Upper lobe of left lung (tissue), 6 donors: ENCODE measurements around the gene GIMAP6. TPM values are rescaled to one million over a fixed set of nuclear protein-coding genes. Genes with fewer than 3 reads are reported as not detected.
"Not testable (repeated sequence)": the region's sequence is repeated elsewhere in the genome, so short reads cannot be mapped to it uniquely, and the experiment has no call there.

Experiments
- ATAC-seq, 2 donors: fragments of 200-7000 bp; cut with Tn5 transposase; one replicate each; pipeline ENCODE4 v1.9.1; 2022; ENCODE audit warnings: mild to moderate bottlenecking in 2 of 2, moderate library complexity in 2 of 2; ENCODE audit not compliant: low FRiP score in 2 of 2
- DNase-seq, 2 donors: peaks; one replicate each; pipeline ENCODE4 v3.0.0-alpha.2; 2019 to 2020
- H3K27ac ChIP-seq, 4 donors: fragments of 200-600 bp; sonication (generic); one replicate each; pipeline ENCODE4 v1.5.1; 2016 to 2019
- H3K27me3 ChIP-seq, 4 donors: fragments of 200-600 bp; sonication (generic); one replicate each; pipeline ENCODE4 v1.5.1; 2017 to 2019
- H3K36me3 ChIP-seq, 4 donors: fragments of 200-600 bp; sonication (generic); one replicate each; pipeline ENCODE4 v1.5.1; 2016 to 2019
- H3K4me1 ChIP-seq, 4 donors: fragments of 200-600 bp; sonication (generic); one replicate each; pipeline ENCODE4 v1.5.1; 2018 to 2019
- H3K4me3 ChIP-seq, 4 donors: fragments of 200-600 bp; sonication (generic); one replicate each; pipeline ENCODE4 v1.5.1; 2017 to 2019; ENCODE audit warnings: mild to moderate bottlenecking in 2 of 4, moderate library complexity in 1 of 4
- H3K9me3 ChIP-seq, 4 donors: fragments of 200-600 bp; sonication (generic); one replicate each; pipeline ENCODE4 v1.5.1; 2018 to 2019
- EP300 ChIP-seq, 4 donors: sonication (generic); formaldehyde crosslinking; IDR thresholded peaks; one replicate each; pipeline ENCODE4 v1.5.1; 2017; ENCODE audit warnings: antibody characterized with exemption in 4 of 4, control low read depth in 2 of 4
- POLR2A ChIP-seq, 4 donors: fragments of 450-650 bp; IDR thresholded peaks; one replicate each; pipeline ENCODE4 v1.5.1; 2016 to 2017; ENCODE audit warnings: antibody characterized with exemption in 4 of 4, mild to moderate bottlenecking in 2 of 4
- POLR2AphosphoS5 ChIP-seq, 2 donors: sonication (generic); formaldehyde crosslinking; IDR thresholded peaks; one replicate each; pipeline ENCODE4 v1.5.1; 2017; ENCODE audit warnings: antibody characterized with exemption in 2 of 2
- WGBS, 2 donors: methylation state at CpG; one replicate each; pipeline ENCODE4 v1.1.5; 2017 to 2018; 5-methylcytosine and 5-hydroxymethylcytosine counted together
- total RNA-seq, 6 donors: library from RNA; depleted of rRNA in 4 of 6; stranded (reverse); fragments of >200 nt in 4 of 6; gene quantifications; one replicate each; pipeline versions ENCODE4 v1.1.0 to v1.2.1, GENCODE V29; 2016 to 2021
- TF ChIP-seq, protein P1 (sequence below), 6 experiments: fragments of 450-650 bp in 4 of 6; fragments of 200-600 bp in 2 of 6; sonication (generic) in 2 of 6; IDR thresholded peaks; one replicate each; pipeline ENCODE4 v1.5.1; 2016 to 2019; ENCODE audit warnings: antibody characterized with exemption in 6 of 6
- donor health status: DM: no; HTN: no; CAD: no; lungs with moderate emphysema.
- donor health status: DM: no; HTN: yes; CAD: no; lungs with severe emphysema.

GIMAP6 gene
- total RNA-seq, 6 donors from 2014 or later, result 24.7 to 62.9 (median 44.2) TPM

DNA sequence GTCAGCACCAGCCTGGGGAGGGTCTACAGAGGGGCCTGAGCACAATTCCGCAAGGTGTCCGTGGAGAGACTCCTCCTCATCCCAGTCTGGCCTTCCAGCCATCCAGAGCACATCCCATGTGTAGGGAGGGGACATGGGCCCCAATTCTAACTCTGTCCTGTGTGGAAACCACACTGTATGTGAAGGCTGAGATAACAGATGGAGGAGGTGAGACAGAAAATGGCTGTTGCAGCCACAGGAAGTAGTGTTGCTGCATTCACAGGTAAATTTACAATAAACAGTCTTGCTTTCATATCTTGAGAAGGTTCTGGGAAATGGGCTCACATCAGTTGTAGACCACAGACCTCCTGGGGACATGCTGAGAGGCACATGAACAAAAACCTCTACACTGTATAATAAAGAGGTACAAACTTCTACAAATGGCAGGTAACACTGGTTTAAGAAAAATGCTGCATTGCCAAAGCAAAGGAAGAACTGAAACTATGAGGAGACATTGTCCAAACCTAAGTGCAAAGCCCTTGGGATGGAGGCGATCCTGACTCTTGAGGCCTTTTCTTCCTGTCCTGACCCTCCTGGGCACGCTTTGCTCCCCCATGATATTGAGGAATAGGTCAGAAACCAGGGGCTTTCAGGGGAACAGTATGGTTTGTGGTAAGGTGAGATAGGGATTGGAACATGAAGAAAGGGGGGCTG is 31.8 kb upstream of the GIMAP6 start:
- Histone ChIP-seq H3K36me3 (no peaks in the 10 kb centered on the region), H3K9me3 (no peaks in the 10 kb centered on the region), H3K27ac (peak overlapping the region in 2 of 4 donors; percentile 15 to 67), H3K4me3 (no peak overlapping the region), H3K27me3 (no peaks in the 10 kb centered on the region), H3K4me1 (peaks cover 0 to 8% (median 1%) of the 10 kb centered on the region in 4 donors)
- TF ChIP-seq POLR2A (IDR thresholded peaks at IDR 0.05), result no peak
- no peak for TF ChIP-seq EP300 (IDR thresholded peaks at IDR 0.05)
- TF ChIP-seq POLR2AphosphoS5 (IDR thresholded peaks at IDR 0.05), result peak in 1 of 2 donors; percentile 16
- DNase-seq (no peak), ATAC-seq (no peak)
- WGBS, 2 donors, result 78 to 82% methylated on average over 4 of the region's 4 CpGs

DNA sequence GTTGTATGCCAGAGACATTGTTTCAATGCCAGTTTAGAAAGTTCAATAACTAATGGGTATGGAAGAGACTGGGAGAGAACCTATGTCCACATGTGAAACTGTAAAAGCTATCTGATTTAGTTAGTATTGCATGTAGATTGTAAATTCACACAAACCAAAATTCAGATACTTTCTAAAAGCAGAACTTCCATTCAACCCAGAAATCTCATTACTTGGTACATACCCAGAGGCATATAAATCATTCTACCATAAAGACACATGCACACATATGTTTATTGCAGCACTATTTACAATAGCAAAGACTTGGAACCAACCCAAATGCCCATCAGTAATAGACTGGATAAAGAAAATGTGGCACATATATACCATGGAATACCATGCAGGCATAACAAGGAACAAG is 30.6 kb upstream of the GIMAP6 start:
- H3K4me1 ChIP-seq, DNase-seq, H3K36me3 ChIP-seq, H3K9me3 ChIP-seq, H3K27ac ChIP-seq, H3K4me3 ChIP-seq, ATAC-seq, H3K27me3 ChIP-seq: not testable (repeated sequence)

DNA sequence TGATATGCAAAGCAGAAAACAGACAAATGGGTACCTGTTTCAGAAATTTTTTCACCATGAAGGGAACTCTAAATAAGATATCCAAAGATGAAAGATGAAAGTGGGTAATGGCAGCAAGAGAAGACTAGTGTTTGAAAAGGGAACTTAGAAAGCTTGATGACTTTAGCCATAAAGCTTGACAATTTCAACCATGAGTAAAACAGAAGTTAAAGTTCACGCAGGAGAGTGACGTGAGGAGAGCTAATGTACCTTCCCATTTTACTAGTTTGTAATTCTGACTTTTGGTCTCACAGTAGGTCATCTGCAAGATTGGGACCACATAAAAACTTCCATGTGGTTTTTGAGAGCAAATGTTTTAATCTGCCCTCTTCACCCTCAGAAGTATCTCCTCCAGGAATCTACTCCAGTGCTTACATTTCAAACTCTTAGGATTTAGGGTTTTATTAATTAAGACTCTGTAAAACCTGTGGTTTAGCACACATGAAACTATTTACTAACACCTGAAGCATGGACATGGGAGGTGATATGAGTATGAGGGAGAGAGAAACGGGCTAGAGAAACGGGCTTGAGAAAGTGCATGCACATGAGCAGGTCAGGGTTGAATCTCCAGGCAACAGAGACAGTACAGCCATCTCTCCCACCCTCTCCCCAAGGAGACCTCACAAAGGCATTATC is 28.9 kb upstream of the GIMAP6 start:
- H3K4me3 ChIP-seq, result no peak overlapping the region
- ATAC-seq (no peak), DNase-seq (no peak)
- peaks cover 0 to 7% (median 5%) of the 10 kb centered on the region in 4 donors for H3K9me3 ChIP-seq
- H3K27ac ChIP-seq, result no peak overlapping the region
- no peaks in the 10 kb centered on the region for H3K27me3 ChIP-seq
- H3K36me3 ChIP-seq, result no peaks in the 10 kb centered on the region
- TF ChIP-seq POLR2AphosphoS5 (IDR thresholded peaks at IDR 0.05), result no peak
- no peak for TF ChIP-seq POLR2A (IDR thresholded peaks at IDR 0.05)
- TF ChIP-seq, protein P1, sequence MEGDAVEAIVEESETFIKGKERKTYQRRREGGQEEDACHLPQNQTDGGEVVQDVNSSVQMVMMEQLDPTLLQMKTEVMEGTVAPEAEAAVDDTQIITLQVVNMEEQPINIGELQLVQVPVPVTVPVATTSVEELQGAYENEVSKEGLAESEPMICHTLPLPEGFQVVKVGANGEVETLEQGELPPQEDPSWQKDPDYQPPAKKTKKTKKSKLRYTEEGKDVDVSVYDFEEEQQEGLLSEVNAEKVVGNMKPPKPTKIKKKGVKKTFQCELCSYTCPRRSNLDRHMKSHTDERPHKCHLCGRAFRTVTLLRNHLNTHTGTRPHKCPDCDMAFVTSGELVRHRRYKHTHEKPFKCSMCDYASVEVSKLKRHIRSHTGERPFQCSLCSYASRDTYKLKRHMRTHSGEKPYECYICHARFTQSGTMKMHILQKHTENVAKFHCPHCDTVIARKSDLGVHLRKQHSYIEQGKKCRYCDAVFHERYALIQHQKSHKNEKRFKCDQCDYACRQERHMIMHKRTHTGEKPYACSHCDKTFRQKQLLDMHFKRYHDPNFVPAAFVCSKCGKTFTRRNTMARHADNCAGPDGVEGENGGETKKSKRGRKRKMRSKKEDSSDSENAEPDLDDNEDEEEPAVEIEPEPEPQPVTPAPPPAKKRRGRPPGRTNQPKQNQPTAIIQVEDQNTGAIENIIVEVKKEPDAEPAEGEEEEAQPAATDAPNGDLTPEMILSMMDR (IDR thresholded peaks at IDR 0.05), result no peak
- no peak for TF ChIP-seq EP300 (IDR thresholded peaks at IDR 0.05)
- peaks cover 0 to 8% (median 0%) of the 10 kb centered on the region in 4 donors for H3K4me1 ChIP-seq
- WGBS, 2 donors, result 75 to 84% methylated on average over 4 of the region's 4 CpGs

DNA sequence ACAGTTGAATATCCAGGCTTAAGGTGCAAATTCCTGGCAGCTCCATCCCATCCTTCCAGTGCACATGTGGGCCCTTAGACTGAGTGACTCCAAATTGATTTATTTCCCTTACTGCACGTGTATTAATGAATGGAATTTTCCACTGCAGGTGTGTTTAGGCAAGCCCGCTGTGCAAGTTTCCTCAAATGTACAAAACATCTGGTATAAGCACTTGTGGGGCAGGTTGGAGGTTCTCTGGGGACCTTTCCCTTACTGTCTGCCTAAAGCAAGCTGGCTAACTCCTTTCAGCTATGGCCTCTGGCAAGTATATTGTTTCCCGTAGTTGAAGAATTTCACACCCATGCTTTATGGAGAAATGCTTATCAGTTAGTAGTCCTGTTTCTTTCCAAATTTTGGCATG is 25.3 kb upstream of the GIMAP6 start:
- ATAC-seq, result no peak
- TF ChIP-seq, protein P1 (IDR thresholded peaks at IDR 0.05), result no peak
- TF ChIP-seq POLR2AphosphoS5 (IDR thresholded peaks at IDR 0.05) (no peak), EP300 (IDR thresholded peaks at IDR 0.05) (no peak), POLR2A (IDR thresholded peaks at IDR 0.05) (no peak)
- WGBS, 2 donors, result 84 to 93% methylated on average over 3 of the region's 3 CpGs

DNA sequence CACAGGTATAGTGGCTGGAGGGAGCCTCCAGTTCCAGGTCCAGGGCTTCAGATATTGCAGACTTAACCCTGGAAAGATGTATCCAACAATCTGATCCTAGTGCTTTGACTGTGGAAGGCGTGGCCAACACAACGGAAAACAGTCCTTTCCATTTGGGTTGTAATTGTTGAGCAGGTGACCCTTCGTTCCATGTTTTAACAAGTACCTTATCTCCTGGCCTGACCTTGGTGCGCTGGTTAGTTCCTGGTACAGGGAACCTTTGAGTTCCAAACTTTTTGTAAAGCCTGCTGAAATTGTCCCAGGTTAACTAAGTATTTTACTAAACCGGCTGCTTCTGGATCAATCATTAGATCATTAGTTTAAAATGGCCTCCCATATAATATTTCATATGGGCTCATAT is 23.9 kb upstream of the GIMAP6 start:
- DNase-seq (no peak), ATAC-seq (no peak)
- Histone ChIP-seq H3K4me3 (no peak overlapping the region), H3K36me3 (no peaks in the 10 kb centered on the region), H3K4me1 (no peaks in the 10 kb centered on the region), H3K27me3 (no peaks in the 10 kb centered on the region), H3K9me3 (peaks cover 0 to 7% (median 5%) of the 10 kb centered on the region in 4 donors), H3K27ac (no peak overlapping the region)
- TF ChIP-seq POLR2AphosphoS5 (IDR thresholded peaks at IDR 0.05) (no peak), POLR2A (IDR thresholded peaks at IDR 0.05) (no peak), EP300 (IDR thresholded peaks at IDR 0.05) (no peak)
- TF ChIP-seq, protein P1 (IDR thresholded peaks at IDR 0.05), result no peak
- 91 to 95% methylated on average over 5 of the region's 5 CpGs for WGBS, 2 donors

More for the DNA sequence above, 25.3 kb upstream of the GIMAP6 start:
- Histone ChIP-seq H3K27ac (no peak overlapping the region), H3K9me3 (peaks cover 0 to 7% (median 5%) of the 10 kb centered on the region in 4 donors), H3K4me3 (no peak overlapping the region), H3K27me3 (no peaks in the 10 kb centered on the region), H3K4me1 (no peaks in the 10 kb centered on the region), H3K36me3 (no peaks in the 10 kb centered on the region)
- no peak for DNase-seq
